HG02588 (cell line): ENCODE data around the gene TEX29.

ENCODE experiments used
- ATAC-seq: cut with Tn5 transposase; IDR thresholded peaks from one replicate; pipeline ENCODE4 v1.9.1; 2021; ENCODE audit warnings: mild to moderate bottlenecking, moderate library complexity; ENCODE audit not compliant: unreplicated experiment

The TEX29 gene

DNA sequence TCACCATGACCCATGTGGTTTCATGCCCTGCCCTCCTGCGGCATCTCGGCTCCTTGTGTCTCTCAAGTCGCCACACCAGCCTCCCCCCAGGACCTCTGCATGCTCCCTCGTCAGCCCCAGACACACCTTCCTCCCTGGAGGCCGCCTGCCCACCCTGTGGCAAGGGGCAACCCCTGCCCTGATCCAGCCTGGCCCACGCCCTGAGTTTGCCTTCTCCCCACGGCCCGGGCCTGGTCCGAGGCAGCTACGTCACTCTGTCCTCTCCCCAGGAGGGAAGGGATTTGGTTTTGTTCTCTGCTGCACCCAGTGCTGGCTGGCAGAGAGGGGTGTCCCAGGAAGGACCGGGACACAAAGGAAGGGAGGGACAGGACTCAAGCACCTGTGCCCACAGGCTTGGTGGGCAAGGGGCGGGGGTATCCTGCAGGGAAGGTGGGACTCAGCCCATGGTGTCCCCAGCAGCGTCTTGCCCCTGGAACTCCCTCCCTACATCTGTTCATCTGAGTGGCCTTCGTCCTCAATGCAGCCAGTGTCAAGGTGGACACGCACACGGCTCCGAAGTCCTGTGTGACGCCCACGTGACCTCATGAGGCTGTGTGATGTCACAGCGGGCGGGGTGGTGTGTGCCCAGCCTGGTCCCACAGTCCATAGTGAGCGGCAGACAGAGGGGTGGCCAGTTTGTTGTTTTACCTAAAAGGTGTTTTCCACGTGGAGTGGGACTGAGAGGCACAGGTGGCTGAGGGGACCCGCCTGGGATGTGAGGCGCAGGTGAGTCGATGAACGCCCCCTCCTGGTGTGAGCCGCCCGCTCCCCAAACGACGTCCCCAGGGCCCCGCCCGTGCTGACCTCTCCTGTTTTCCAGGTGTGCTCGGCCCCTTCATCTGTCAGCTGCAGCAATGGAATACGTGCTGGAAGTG, at the start of gene TEX29:
Gene TEX29, plus strand, starts transcription at position 645 of the 914 bp plus-strand sequence. Its CDS starts 249 bp downstream, at position 894.
- ATAC-seq = no peak

DNA sequence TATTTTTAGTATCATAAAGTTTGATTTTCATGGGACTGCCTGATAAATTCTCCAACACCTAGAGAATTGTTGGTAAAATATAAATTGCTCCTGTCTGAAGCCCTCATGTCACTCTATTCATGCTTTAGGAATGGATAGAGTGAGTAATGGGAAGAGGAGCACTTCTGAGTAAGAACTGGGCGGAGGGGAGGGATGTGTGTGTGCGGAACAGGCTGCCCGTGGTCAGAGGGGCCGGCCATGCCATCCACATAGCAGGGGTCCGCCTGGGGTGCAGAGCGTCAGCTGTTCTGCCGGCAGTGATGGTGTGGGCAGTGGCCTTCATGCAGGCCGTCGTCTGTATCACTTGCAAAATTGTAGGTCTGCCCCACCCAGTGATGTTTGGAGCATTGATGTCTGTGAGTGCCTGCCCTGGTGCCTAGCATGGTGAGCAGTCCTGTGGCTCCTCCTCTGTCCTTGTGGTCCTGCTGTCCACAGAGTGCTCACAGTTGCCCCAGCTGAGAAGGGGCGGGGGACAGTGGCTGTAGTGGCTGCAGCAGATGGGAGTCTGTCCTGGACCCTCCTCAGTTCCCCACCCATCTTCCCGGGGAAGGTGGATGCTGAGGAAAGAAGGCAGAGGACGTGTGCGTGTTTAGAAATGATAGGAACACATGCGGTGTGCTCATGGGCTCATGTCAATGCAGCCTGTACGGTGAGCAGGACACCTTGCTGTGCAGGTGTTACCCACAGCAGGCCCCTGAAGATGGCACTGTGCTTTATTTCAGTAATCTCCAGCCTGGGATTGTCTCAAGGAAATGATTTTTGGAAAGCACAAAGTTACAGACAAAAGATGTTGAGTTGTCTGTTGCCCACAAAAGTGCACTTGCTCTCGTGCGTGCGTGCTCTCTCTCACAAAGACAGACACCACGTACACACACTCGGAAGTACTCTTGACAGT, 49.4 kb upstream of the TEX29 start:
- no peak for ATAC-seq

DNA sequence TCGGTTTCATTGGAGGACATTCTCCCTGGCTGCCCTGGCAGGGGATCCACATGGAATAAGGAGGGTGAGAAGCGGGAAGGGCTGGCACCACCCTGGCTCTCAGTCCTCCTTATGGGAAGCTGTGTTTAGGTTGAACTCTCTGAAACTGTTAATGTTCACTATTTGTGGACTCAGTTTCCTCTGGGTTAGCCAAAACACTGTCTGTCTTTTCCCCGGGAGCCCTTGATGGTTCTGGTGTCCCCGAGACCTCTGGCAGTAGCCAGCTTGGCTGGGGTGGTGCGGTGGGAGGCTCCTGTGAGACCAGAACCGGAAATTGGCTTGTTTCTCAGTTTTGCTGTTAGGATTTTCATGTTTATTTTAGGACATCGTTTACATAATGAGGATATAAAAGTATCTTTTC, 48.3 kb upstream of the TEX29 start:
- no peak for ATAC-seq

DNA sequence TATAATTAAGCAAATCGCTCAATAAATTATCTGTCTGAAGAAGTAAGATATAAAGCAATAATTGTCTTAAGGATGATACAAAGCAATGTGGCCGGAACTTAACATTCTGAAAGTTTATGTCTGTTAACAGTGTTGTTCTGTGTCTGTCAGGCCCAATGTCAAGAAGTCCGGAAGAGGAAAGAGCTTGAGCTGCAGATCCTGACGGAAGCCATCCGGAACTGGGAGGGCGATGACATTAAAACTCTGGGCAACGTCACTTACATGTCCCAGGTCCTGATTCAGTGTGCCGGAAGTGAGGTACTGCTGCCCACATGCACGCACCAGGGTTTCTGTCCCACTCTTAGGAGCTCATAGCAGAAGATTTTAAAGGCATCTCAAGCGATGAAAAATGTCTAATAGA, 45.1 kb upstream of the TEX29 start:
- no peak for ATAC-seq

DNA sequence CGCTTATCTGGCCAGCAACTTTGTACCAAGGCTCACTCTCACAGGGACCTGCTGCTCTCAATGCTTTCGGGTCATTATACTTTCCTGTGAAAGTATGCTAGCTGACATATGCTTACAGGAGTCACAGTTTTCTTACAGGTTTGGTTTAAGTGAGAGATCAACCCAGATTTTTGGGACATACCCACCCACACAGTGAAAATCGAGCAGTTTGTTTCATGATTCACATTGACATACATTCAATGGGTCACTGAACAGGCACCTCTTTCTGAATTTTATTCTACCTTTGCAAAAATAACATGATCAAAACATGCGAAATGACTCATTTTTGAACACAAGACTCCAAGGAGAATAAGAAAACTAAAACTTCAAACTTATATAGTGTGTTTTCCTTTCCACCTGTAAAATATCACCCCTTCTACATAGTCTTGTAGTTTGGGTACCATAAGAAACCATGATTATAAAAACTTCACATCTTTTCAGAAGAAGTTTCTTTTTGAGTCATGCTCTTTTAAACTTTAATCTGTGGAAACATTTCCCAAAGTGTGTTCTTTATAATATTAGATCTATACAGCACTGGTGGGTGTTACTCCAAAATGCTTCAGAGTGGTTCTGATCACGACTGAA, 44.3 kb upstream of the TEX29 start:
- ATAC-seq = no peak

DNA sequence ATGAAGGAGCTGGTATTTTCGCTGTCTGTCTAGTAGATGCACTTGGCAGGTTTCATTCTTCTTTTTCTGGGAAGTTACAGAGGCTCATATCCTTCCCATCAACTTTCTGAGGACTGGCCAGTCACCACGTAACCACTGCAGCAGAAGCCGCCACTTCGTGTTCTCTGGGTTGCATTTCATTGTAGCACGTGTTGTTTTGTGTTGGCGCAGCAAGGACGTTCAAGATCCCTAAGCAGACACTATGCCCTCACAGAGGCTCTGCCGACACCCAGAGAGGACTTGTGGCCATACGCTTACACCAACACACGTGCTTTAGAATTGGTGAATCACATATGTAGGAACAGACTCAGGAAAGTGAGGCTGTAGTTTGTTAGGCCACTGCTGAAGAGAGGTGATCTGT, 42.2 kb upstream of the TEX29 start:
- no peak for ATAC-seq

DNA sequence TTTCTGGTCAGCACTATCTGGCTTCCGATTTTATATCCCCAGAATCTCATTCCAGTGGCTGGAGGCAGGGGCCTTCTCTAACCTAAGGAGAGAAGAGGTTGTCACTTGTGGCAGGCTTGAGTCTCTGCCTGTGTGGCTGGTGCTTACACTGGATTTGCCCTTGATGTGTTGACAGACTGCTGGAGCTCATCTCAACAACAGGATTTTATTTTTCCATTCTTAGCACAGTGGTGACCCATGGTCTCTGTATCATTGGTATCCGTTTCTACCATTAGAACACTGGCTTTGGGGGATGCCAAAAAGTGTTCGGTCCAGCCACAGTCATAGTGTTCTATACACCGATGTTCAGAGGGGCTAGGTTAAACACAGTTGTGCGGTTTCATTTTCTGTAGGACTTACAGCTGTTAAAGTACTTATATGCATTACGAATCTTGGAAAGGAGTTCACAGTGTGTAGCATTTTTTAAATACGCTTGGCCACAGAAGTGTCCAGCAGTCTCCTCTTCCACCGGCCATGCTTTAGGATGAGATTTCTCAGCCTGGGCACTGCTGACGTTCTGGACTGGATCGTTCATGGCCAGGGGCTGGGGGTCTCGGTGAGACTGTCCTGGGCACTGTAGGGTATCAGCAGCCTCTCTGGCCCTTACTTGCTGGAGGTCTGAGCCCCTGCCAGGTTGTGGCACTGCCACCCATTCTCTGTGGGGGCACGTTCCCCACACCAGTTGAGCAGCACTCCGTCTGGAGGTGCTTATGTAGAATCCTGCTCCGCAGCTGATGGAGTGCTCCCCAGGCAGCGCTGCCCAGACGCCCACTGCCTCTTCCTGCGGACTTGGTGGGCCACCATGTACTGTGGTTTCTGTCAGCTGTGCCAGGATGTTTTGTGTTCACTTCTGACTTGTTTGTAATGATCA, 41.4 kb upstream of the TEX29 start:
- no peak for ATAC-seq

DNA sequence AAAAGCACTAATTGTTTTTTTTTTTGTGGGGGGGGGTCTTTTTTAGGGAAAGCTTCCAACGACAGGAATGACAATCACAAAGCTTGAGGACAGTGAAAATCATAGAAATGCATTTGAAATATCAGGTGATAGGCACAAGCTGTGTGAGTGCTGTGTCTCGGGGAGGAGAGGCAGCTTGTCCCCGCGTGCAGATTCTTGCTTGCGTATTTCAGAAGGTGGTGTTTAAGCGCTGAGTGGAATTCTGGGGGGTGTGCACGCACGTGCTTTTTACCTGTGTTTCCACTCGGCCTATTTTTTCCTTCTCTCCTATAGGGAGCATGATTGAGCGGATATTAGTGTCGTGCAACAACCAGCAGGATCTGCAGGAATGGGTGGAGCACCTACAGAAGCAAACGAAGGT, 40.2 kb upstream of the TEX29 start:
- no peak for ATAC-seq

DNA sequence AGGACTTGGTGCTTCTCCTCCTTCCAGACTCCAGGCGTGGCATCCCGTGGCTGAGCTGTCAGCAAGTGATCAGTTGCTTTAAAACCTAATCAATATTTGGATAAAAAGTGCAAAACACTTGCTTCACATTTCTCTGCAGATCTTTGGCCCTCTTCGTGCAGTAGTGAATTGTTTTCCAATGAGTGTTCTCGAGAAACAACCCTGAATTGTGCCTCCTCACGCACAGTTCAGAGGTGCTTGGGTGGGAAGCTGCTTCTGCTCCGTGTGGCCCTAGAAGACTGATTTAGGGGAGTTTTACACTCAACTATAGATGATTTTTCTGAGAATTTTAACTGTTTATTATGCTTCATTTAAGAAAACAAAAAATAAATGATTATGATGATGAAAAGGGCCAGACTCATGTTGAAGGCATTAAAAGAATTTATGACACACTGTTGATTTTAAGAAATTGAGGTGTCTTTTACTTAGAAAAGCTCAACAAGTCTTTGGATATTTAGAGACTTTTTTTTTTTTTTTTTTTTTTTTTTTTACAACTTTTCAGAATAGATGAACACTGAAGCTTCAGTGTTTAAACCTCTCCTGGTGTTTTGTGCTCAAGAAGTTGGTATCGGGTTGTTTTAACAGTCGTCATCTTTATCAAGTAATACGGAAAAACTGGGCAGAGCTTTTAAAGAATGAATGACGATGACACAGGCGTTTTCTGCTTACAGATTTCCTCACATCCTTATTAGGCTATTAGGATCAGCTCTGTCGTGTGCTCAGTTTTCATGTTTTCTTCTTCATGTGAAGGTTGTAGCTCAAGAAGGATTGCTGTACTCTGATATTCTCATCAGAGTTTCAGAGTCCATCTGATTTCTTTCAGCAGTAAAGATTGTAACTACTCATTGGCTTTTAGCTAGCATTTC, 39.5 kb upstream of the TEX29 start:
- ATAC-seq = no peak

DNA sequence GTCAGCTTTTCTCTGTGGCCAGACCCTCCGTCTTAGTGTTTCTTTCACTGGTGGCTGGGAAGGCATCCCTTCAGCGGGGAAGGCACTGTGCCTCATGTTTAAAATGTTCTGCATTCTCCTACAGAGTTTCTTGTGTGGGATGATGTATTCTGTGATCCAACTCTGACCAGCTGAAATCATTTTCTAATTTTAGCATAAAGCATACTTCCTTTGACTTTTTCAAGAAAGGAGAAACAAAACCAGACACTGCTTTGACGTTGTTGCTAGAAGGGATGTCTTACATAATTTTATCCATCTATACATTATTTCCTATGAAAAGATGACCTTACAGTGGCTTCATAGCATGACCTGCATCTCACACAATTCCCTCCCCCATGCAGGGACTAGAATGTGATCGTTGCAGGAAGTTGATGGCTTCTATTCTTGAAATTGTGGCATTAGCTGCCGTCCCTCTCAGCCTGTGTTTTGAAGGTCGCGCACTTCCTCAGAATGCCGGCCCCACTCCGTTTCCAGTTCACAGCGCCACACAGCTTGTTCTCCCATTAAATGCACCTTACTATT, 38.6 kb upstream of the TEX29 start:
- no peak for ATAC-seq

DNA sequence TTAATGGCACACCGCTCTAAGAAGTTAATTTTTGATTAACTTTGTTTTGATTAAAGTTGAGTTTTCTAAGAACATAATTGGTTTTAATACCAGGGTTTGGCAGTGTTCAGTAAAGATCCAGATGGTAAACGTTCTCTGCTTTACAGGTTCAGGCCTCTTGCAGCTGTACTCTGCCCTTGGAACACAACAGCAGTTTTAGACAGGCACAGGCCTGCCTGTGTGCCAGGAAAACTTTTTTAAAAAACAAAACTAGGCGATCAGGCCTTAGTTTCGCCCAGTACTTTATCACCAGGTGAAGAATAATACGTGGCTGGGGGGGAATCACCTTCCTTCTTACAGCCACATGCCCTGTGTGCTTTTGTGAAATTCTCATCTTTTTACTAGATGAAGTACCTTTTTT, 38.0 kb upstream of the TEX29 start:
- ATAC-seq = no peak

DNA sequence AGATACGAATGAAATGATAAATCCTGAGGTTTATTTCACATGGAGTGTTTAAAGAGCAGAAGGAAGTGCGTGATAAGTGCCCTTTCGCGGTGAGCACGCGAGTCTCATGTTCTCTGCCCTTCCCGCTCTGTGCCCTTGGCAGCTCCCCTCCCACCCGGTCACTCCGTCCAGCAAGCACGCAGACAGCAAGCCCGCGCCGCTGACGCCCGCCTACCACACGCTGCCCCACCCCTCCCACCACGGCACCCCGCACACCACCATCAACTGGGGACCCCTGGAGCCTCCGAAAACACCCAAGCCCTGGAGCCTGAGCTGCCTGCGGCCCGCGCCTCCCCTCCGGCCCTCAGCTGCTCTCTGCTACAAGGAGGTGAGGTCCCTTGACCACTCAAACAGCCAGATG, 37.4 kb upstream of the TEX29 start:
- ATAC-seq = no peak

DNA sequence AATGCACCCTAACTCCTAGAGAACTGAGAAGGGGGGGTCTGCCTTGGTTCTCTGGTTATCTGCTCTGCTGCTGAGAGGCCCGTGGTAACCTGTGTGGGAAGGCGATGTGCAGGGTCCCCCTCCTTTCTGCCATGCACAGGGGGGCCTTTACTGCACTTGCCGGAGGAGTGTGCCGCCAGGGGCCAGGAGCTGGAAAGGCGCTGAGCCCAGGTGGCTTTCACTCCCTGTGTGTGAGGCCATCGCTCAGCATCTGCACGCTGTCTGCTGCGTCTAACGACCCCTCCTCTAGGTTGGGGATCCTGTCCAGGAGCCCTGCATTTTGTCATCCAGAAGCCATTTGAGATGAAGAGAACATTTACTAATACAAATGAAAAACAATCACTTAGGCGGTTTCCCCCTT, 37.0 kb upstream of the TEX29 start:
- no peak for ATAC-seq

DNA sequence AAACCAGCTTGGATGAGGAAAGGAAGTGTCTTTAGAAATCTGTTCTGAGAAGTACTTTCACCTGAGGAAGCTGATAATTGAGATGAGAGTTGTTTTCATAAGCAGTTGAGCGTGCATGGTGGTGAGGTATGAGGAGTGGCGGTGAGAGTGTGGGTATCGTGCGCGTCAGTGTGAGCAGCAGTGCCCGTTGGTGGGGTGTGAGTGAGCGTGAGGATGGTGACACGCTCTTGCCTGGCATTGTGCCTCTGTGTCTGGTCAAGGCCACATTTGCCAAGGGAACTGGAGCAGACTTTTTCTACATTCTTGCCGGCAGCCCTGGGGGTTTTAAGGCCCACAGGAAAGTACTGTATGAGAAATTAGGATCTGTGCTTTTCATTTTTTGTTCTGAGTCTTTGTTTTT, 36.5 kb upstream of the TEX29 start:
- ATAC-seq = no peak

DNA sequence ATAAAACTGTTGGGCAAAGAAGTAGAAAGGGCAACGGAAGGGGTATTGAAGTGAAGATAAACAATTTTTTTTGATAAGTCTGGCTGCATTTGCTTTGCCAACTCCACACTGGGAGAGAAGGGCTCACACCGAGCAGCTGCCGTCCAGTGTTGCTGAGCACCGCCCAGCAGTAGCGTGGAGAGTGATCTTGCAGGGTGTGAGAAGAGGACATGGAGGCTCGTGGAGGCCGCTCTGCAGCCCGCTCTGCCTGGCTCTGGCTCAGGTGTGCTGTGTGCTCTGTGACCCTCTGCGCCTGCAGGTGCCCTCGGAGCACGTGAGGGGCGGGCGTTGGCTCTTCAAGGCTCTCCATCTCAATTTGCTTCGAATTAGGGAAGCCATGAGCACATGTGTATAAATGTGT, 35.9 kb upstream of the TEX29 start:
- ATAC-seq = no peak

DNA sequence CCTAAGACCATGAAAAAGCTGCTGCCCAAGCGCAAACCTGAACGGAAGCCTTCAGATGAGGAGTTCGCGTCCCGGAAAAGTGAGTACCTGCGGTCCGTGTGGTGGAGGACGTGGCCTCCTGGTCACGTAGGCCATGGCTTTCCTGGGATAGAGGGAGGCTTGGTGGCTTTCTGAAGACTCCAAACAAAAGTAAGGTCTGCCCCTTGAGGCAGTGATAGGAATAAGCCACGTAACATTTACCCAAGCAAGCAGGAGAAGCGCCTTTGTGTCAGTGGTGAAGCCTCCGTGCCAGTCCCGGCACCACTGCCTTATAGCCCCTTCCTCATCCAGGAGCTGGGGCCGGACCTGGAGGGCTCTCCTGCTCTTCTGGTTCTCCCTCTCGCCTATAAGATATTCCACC, 34.3 kb upstream of the TEX29 start:
- no peak for ATAC-seq

DNA sequence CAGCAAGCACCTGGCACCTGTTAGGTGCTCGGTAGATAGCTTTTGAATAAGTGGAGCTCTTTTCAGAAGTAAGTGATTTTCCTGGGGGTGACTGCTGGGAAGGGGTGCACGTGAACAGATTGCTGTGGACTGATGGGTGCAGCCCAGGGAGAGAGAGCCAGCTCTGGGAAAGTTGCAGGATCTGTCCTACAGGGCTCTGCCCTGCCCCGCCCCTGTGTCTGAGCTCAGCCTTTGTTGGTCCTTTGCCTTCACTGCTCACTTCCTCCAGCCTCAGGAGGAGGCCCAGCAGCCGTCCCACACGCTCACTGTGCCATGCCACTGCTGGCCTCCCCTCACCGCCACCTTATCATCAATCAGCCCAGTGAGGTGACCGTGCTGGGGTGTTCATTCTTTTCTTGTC, 33.7 kb upstream of the TEX29 start:
- ATAC-seq = no peak

DNA sequence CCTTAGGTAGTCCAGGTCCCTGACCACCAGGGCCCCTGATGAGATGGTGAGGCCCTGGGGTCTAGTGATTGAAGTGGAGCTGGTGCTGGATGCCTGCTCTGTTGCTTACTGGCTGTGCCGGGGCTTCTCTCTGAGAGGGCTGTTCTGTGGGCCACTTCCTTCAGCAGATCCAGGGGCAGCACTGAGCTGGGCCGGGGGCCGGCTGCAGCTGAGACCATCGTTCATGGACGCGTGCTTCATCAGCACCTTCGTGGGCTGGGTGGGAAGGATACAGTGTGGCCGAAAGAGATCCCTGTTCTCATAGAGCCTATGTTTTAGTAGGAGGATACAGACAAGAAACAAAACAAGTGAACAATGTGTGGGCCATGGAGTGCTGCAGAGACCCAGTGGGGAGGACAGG, 33.2 kb upstream of the TEX29 start:
- ATAC-seq = no peak

DNA sequence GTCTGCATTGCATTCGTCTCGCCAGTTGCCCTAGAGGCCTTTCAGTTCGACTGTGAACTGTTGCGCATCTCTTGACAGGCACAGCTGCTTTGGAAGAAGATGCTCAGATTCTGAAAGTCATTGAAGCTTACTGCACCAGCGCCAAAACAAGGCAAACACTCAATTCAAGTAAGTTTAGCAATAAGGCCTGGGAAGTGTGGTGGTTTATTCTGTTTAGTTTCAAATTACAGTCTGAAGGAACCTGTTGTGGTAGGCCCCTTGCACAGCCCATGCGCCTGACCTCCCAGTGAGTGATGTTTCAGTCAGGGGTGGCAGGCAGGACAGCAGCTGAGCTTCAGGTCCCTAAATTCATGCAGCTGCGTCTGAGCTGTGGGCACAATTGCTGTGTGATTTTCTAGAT, 32.2 kb upstream of the TEX29 start:
- ATAC-seq = no peak
